H1 (cell line): ENCODE results near the gene TCEANC. TPM values are rescaled to one million over a fixed set of nuclear protein-coding genes. Genes with fewer than 3 reads are reported as not detected.

Experiments
- ATF3 ChIP-seq: IDR thresholded peaks from 2 replicates; pipeline ENCODE4 v1.6.1; 2011; ENCODE audit warnings: low read depth, mild to moderate bottlenecking, low read length; ENCODE audit not compliant: insufficient read depth
- CEBPB ChIP-seq: IDR thresholded peaks from 2 replicates; pipeline ENCODE4 v1.6.1; 2012; ENCODE audit warnings: low read depth, low read length
- KDM5A ChIP-seq: fragments of 200-600 bp; IDR thresholded peaks from 2 replicates; pipeline ENCODE4 v1.7.1; 2012; ENCODE audit warnings: mild to moderate bottlenecking, low read length, inconsistent platforms, mixed read lengths
- RBBP5 ChIP-seq: IDR thresholded peaks from 2 replicates; pipeline ENCODE4 v1.7.1; 2012; ENCODE audit warnings: low read depth, mild to moderate bottlenecking, inconsistent platforms, low read length, moderate library complexity, borderline replicate concordance
- TBP ChIP-seq: IDR thresholded peaks from 2 replicates; pipeline ENCODE4 v1.6.1; 2011; ENCODE audit warnings: low read depth, low read length, improper control_type of control experiment
- polyA plus RNA-seq, 7 experiments: library from polyadenylated mRNA; depleted of rRNA in 3 of 7; stranded (reverse) in 5 of 7; unstranded in 2 of 7; fragments of >200 nt in 5 of 7; fragments of 200-250 nt in 2 of 7; gene quantifications; 1 replicate in 5 of 7; 2 replicates in 1 of 7; 4 replicates in 1 of 7; pipeline versions ENCODE4 v1.2.1 to v1.2.3, GENCODE V29; 2011 to 2013; ENCODE audit warnings: missing spikeins in 2 of 7, mixed read lengths in 2 of 7
- total RNA-seq: library from RNA; stranded (reverse); fragmentation: NEBNext Ultra II Directional; extraction: Animal tissue kit (Norgen Biotek cat#: 25700); gene quantifications from 2 replicates; pipeline ENCODE4 v1.2.1, GENCODE V29; 2021

TCEANC gene
- total and polyA plus RNA-seq, 2 of the 8 experiments (the other 6 are each of a cell fraction or from before 2014, with no cell fraction given) = 0.88 to 2.0 TPM

GRCh38 chrX:13654116-13654515, 1.2 kb downstream of the TCEANC start (continued):
- no peak for TF ChIP-seq ATF3
- no peak for TF ChIP-seq KDM5A
- no peak for TF ChIP-seq RBBP5
- no peak for TF ChIP-seq CEBPB
- TF ChIP-seq TBP = no peak
